Activated naive CD8-positive, alpha-beta T cell treated with anti-CD3 and anti-CD28 coated beads, Interleukin-2, amount 50 U/mL, for 24 hours (primary cell): Measurements from ENCODE around the gene PDXDC1.
"Not testable (repeated sequence)": the region's sequence is repeated elsewhere in the genome, so short reads cannot be mapped to it uniquely, and the experiment has no call there.

Source experiments
- ATAC-seq: fragments of 150-1000 bp; cut with Tn5 transposase; one replicate; pipeline ENCODE4 v1.10.0; 2021
- DNase-seq: peaks from one replicate; pipeline ENCODE4 v3.0.0; 2021
- H3K27ac Mint-ChIP-seq: one replicate; pipeline ENCODE4 v1.8.0; 2021; ENCODE audit warnings: mild to moderate bottlenecking, mixed read lengths
- H3K27me3 Mint-ChIP-seq: one replicate; pipeline ENCODE4 v1.8.0; 2021; ENCODE audit warnings: mixed read lengths
- H3K36me3 Mint-ChIP-seq: one replicate; pipeline ENCODE4 v1.8.0; 2021; ENCODE audit warnings: low read depth, mixed read lengths
- H3K4me1 Mint-ChIP-seq: one replicate; pipeline ENCODE4 v1.8.0; 2021; ENCODE audit warnings: mixed read lengths
- H3K4me3 Mint-ChIP-seq: one replicate; pipeline ENCODE4 v1.8.0; 2021; ENCODE audit warnings: mild to moderate bottlenecking, moderate library complexity, mixed read lengths
- H3K9me3 Mint-ChIP-seq: one replicate; pipeline ENCODE4 v1.8.0; 2021; ENCODE audit warnings: mixed read lengths

The PDXDC1 gene

DNA sequence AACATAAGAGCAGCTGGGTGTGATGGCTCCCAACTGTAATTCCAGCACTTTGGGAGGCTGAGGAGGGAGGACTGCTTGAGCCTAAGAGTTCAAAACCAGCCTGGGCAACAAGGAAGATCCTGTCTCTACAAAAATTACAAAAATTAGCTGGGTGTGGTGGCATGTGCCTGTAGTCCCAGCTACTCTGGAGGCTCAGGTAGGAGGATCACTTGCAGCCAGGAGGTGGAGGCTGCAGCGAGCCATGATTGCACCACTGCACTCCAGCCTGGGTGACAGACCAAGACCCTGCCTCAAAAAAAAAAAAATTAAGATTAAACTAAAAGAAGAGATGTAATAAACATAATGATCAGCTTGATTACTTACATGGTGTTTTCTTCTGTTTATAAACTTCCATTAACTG lies 75.6 kb downstream of the PDXDC1 start:
- H3K36me3 Mint-ChIP-seq, ATAC-seq, H3K27me3 Mint-ChIP-seq, DNase-seq, H3K9me3 Mint-ChIP-seq, H3K4me3 Mint-ChIP-seq, H3K27ac Mint-ChIP-seq: not testable (repeated sequence)
- peaks cover 13% of the 10 kb centered on the region for H3K4me1 Mint-ChIP-seq

- Mint-ChIP-seq H3K4me3 (no peak overlapping the region), H3K4me1 (peaks cover 15% of the 10 kb centered on the region), H3K9me3 (no peaks in the 10 kb centered on the region), H3K27me3 (no peaks in the 10 kb centered on the region), H3K27ac (no peak overlapping the region), H3K36me3 (peaks cover 7% of the 10 kb centered on the region)
- no peak for ATAC-seq
- no peak for DNase-seq
Observed at GRCh38 chr16:15051387-15051951, 76.6 kb downstream of the PDXDC1 start.

DNA sequence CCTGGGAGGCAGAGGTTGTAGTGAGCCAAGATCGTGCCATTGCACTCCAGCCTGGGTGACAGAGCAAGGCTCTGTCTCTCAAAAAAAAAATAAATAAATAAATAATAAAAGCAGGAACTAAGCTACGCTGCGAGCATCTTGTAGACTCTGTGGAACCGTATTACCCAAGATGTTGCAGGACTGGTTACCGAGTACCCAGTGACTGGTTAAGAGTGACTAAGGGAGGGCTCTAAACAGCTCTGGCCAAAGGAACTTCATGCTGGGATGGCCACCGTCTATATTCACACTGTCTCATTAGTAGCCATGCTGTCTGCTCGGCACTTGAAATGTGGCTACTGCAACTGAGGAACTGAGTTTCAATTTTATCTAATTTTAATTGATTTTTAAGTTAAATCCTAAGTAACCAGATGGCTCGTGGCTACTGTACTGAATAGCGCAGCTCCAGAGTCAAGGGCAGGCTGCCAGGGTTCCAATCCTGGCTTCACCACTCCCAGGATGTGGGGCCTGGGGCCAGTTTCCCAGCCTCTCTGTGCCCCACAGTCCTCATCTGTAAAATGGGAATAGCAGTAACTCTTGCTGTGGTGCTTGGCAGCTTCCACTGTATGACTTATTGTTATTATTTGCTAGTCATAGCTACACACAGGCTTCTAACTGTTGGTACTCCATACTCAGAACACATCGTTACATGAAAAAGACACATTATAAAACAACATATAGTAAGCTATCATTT lies 78.1 kb downstream of the PDXDC1 start:
- Mint-ChIP-seq H3K36me3 (peaks cover under 1% of the 10 kb centered on the region), H3K27ac (no peak overlapping the region), H3K9me3 (no peaks in the 10 kb centered on the region), H3K27me3 (no peaks in the 10 kb centered on the region), H3K4me3 (no peak overlapping the region), H3K4me1 (peaks cover 15% of the 10 kb centered on the region)
- ATAC-seq (no peak), DNase-seq (no peak)

- ATAC-seq: no peak
- no peak for DNase-seq
- Mint-ChIP-seq H3K4me3 (peak overlapping the region; percentile 86), H3K27ac (no peak overlapping the region), H3K4me1 (peaks cover 15% of the 10 kb centered on the region), H3K9me3 (no peaks in the 10 kb centered on the region), H3K36me3 (peaks cover 6% of the 10 kb centered on the region), H3K27me3 (no peaks in the 10 kb centered on the region)
Observed at GRCh38 chr16:15053904-15054303, 79.1 kb downstream of the PDXDC1 start.

DNA sequence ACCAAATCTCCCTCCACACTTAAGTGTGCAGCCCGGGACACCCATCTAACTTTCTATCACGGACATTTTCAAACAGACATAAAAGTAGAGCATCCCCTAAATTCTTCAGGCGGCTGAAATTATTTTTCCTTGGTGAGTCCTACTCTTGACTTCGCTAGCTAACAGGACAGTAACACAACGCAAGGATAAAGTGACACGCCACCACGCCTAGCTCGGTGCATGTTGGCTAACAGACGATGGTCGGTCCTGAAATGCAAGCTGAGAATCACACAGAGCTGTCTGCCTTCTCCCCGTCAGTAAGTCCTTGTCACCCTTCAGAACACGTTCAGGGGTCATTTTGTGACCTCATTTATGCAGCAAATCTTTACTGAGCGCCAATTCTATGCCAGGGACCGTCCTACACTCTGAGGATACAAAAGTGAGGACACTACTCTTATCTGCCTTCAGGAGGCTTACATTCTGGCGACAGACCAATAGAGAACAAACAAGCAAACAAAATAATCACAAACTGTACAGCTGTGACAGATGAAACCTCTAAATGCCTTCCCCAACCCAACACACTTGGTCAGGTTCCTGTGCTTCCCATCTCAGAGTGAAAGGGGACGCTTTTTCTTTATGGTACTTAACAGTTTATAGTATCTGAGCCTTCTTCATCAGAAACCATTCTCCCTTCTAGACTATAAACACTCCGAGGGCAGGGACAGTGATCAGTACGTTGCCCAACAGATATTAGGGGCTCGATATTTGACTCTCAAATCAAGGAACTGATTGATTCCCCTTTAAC lies 79.7 kb downstream of the PDXDC1 start:
- DNase-seq (no peak), ATAC-seq (no peak)
- peaks cover 6% of the 10 kb centered on the region for H3K36me3 Mint-ChIP-seq
- peak overlapping the region; percentile 83 for H3K27ac Mint-ChIP-seq
- H3K9me3 Mint-ChIP-seq: no peaks in the 10 kb centered on the region
- peak overlapping the region; percentile 86 for H3K4me3 Mint-ChIP-seq
- peaks cover 15% of the 10 kb centered on the region for H3K4me1 Mint-ChIP-seq
- H3K27me3 Mint-ChIP-seq: no peaks in the 10 kb centered on the region

DNA sequence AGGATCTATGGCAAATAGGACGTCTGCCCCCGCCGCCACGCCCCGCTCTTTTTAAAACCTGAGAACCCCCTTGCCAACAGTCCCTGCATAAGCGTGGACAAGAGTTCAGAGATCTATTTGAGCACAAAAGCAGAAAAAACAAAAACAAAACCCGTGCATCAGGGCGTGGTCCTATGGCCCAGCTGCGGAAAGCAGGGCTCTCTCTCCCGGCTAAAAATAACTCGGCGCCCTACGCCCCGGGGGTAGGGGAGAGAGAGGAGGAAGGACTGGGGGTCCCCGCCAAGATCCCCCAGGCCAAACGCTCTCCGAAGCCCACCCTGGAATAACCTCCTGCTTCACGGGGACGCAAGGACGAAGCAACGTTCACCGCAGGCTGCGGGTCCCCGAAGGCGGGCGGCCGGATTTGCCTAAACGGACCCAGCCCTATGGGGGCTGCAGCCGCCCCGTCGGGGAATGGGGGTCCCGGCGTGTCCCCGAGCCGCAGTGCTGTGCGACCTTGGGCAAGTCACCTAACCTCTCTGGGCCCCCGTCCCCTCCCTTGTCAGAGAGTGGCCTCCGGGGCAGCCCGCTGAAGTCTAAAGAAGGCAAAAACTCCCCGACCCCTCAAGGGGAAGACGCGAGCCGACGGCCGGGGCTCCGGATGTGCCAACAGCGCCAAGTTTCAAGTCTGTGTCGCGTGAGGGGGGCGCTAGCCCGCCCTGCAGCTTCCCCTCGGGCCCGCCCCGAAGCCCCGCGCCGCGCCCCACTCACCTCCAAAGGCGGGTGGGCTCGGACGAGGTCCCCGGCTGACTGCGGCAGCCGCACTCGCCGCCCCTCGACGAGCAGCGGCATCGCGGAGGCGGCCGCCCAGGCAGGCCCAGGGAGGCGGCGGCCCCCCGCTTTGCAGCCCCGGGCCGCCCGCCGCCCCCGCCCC lies 80.6 kb downstream of the PDXDC1 start:
- Mint-ChIP-seq H3K27ac (peak overlapping the region; percentile 83), H3K4me1 (peaks cover 15% of the 10 kb centered on the region), H3K36me3 (peaks cover 10% of the 10 kb centered on the region), H3K9me3 (no peaks in the 10 kb centered on the region), H3K4me3 (peak overlapping the region; percentile 86), H3K27me3 (no peaks in the 10 kb centered on the region)
- ATAC-seq (peak; percentile 70), DNase-seq (peak; percentile 70)

- Mint-ChIP-seq H3K27ac (no peak overlapping the region), H3K4me1 (peaks cover 21% of the 10 kb centered on the region), H3K27me3 (no peaks in the 10 kb centered on the region), H3K4me3 (no peak overlapping the region), H3K36me3 (peaks cover 27% of the 10 kb centered on the region), H3K9me3 (no peaks in the 10 kb centered on the region)
- DNase-seq: no peak
- ATAC-seq: no peak
Observed at GRCh38 chr16:15057681-15058417, 83.0 kb downstream of the PDXDC1 start.

- no peak for DNase-seq
- Mint-ChIP-seq H3K27me3 (no peaks in the 10 kb centered on the region), H3K4me1 (peaks cover 17% of the 10 kb centered on the region), H3K9me3 (no peaks in the 10 kb centered on the region), H3K36me3 (peaks cover 37% of the 10 kb centered on the region), H3K4me3 (no peak overlapping the region), H3K27ac (no peak overlapping the region)
- no peak for ATAC-seq
Observed at GRCh38 chr16:15059324-15059723, 84.5 kb downstream of the PDXDC1 start.

DNA sequence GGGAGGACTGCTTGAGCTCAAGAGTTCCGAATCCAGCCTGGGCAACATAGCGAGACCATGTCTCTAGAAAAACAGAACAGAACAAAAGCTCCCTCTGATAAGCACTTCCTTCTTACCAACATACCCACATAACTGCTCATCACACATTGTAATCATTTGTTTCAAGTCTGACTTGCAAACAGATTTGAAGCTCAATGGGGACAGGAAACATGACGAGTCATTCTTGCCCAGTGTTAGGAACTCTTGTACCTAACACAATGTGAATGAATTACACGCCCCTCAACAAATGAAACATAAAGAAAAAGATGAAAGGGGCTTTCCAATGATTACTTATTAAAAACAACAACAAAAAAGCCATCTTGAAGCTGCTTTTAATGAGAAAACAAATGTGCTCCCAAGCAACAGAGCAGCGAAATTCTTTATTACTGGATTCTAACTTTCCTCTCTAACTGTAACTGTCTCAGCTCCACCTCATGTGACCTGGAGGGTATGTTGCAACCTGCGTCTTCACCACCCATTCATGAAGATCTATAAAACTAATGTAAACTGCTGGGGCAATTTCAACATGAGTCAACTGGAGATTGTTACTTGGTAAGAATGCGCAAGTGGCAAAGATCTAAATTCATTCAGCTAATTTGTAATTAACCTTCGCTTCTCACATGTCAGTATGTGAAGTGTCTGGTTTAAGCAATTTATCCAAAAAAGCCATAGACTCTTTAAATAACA lies 87.4 kb downstream of the PDXDC1 start:
- not testable (repeated sequence) for DNase-seq, H3K4me1 Mint-ChIP-seq, ATAC-seq, H3K9me3 Mint-ChIP-seq, H3K4me3 Mint-ChIP-seq, H3K27me3 Mint-ChIP-seq, H3K27ac Mint-ChIP-seq
- H3K36me3 Mint-ChIP-seq: peaks cover 47% of the 10 kb centered on the region

GRCh38 chr16:15065961-15066360 lies 91.1 kb downstream of the PDXDC1 start:
- ATAC-seq, H3K4me3 Mint-ChIP-seq, H3K9me3 Mint-ChIP-seq, DNase-seq, H3K4me1 Mint-ChIP-seq, H3K27me3 Mint-ChIP-seq, H3K27ac Mint-ChIP-seq: not testable (repeated sequence)
- peaks cover 47% of the 10 kb centered on the region for H3K36me3 Mint-ChIP-seq

- H3K27ac Mint-ChIP-seq, H3K4me1 Mint-ChIP-seq, H3K9me3 Mint-ChIP-seq, DNase-seq, H3K27me3 Mint-ChIP-seq, ATAC-seq, H3K4me3 Mint-ChIP-seq: not testable (repeated sequence)
- peaks cover 44% of the 10 kb centered on the region for H3K36me3 Mint-ChIP-seq
Observed at GRCh38 chr16:15066690-15067089, 91.9 kb downstream of the PDXDC1 start.

DNA sequence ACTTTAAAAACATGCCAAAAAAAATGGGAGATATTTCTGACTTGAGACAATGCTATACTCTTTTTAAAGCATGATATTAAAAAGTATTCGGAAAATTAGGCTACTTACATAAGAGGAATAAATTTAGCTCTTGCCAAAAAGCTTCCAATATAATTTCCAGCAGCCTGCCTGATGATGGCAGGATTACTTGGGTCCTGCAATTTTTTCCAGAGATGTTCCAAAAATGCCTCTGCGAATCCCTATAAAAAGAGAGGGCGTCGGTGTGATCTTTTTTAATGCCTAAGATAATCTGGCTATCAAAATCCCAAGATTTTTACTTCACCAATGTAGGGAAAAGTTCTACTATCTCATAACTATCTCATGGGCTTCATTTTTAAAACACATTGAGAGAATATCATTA lies 96.2 kb downstream of the PDXDC1 start:
- not testable (repeated sequence) for H3K27me3 Mint-ChIP-seq, ATAC-seq, H3K9me3 Mint-ChIP-seq, DNase-seq, H3K4me3 Mint-ChIP-seq, H3K4me1 Mint-ChIP-seq, H3K27ac Mint-ChIP-seq
- peaks cover 44% of the 10 kb centered on the region for H3K36me3 Mint-ChIP-seq
